IMR-90 (cell line): ENCODE results near the gene BAD. TPM values are rescaled to one million over a fixed set of nuclear protein-coding genes. Genes with fewer than 3 reads are reported as not detected.
"Not testable (repeated sequence)": the region's sequence is repeated elsewhere in the genome, so short reads cannot be mapped to it uniquely, and the experiment has no call there.

ENCODE experiments used
- ATAC-seq: fragments of 200-7000 bp; cut with Tn5 transposase; 2 replicates; pipeline ENCODE4 v1.9.1; 2020; ENCODE audit warnings: low read depth, mild to moderate bottlenecking, moderate library complexity
- BruUV-seq: library from RNA; stranded (reverse); fragments of 400-500 nt; replicated peaks from 2 replicates; lab custom pipeline; 2021; lab: Mats Ljungman, UMichigan
- CTCF ChIA-PET: fragments of 300-600 bp; formaldehyde crosslinking; extraction: SDS; loops from one replicate; lab custom pipeline; 2021; ENCODE audit warnings: antibody characterized with exemption; lab: Yijun Ruan, JAX
- POLR2A ChIA-PET: fragments of 300-600 bp; sonication (Branson Sonifier 250); formaldehyde crosslinking; loops from one replicate; lab custom pipeline; 2022; ENCODE audit warnings: antibody characterized with exemption; ENCODE audit not compliant: unreplicated experiment; lab: Charles Lee
- DNase-seq: peaks from one replicate; pipeline ENCODE4 v3.0.0; 2013
- H2AFZ ChIP-seq: replicated peaks from 2 replicates; pipeline ENCODE3; 2013; ENCODE audit warnings: low read length, mild to moderate bottlenecking; ENCODE audit not compliant: poor library complexity
- H2AK5ac ChIP-seq: 2 replicates; pipeline ENCODE4 v1.6.1; 2013; ENCODE audit warnings: low read depth, low read length, inconsistent platforms
- H2AK9ac ChIP-seq: replicated peaks from 2 replicates; pipeline ENCODE3; 2013; ENCODE audit warnings: mild to moderate bottlenecking, low read depth, low read length, moderate library complexity; ENCODE audit not compliant: poor library complexity
- H2BK120ac ChIP-seq: 2 replicates; pipeline ENCODE4 v1.6.1; 2013; ENCODE audit warnings: low read depth, low read length, inconsistent platforms
- H2BK15ac ChIP-seq: 3 replicates; pipeline ENCODE4 v1.6.1; 2013; ENCODE audit warnings: low read depth, low read length, inconsistent platforms
- H2BK20ac ChIP-seq: 2 replicates; pipeline ENCODE4 v1.6.1; 2013; ENCODE audit warnings: low read depth, mild to moderate bottlenecking, inconsistent platforms, low read length, moderate library complexity
- H2BK5ac ChIP-seq: 2 replicates; pipeline ENCODE4 v1.6.1; 2013; ENCODE audit warnings: mild to moderate bottlenecking, low read depth, low read length, inconsistent platforms; ENCODE audit not compliant: poor library complexity, severe bottlenecking
- H3K14ac ChIP-seq: replicated peaks from 2 replicates; pipeline ENCODE4 v1.6.1; 2013; ENCODE audit warnings: low read depth, low read length, inconsistent platforms
- H3K18ac ChIP-seq: 2 replicates; pipeline ENCODE4 v1.6.1; 2013; ENCODE audit warnings: low read depth, low read length, control low read depth
- H3K23ac ChIP-seq: 2 replicates; pipeline ENCODE4 v1.6.1; 2013; ENCODE audit warnings: low read depth, low read length, inconsistent platforms
- H3K27ac ChIP-seq: 2 replicates; pipeline ENCODE4 v1.5.1; 2013; ENCODE audit warnings: mild to moderate bottlenecking, control low read depth, low read length; ENCODE audit not compliant: insufficient read depth
- H3K27me3 ChIP-seq: 2 replicates; pipeline ENCODE4 v1.6.1; 2013; ENCODE audit warnings: low read length; ENCODE audit not compliant: control insufficient read depth, insufficient read depth
- H3K36me3 ChIP-seq: 2 replicates; pipeline ENCODE4 v1.6.1; 2013; ENCODE audit warnings: low read length, mixed read lengths; ENCODE audit not compliant: control insufficient read depth, insufficient read depth
- H3K4ac ChIP-seq: 2 replicates; pipeline ENCODE4 v1.6.1; 2013; ENCODE audit warnings: low read depth, low read length, inconsistent platforms
- H3K4me1 ChIP-seq: 2 replicates; pipeline ENCODE4 v1.6.1; 2013; ENCODE audit warnings: low read length, mixed read lengths; ENCODE audit not compliant: control insufficient read depth, insufficient read depth
- H3K4me2 ChIP-seq: 2 replicates; pipeline ENCODE4 v1.6.1; 2013; ENCODE audit warnings: low read depth, mild to moderate bottlenecking, control low read depth, low read length, moderate library complexity
- H3K4me3 ChIP-seq: 2 replicates; pipeline ENCODE4 v1.5.1; 2013; ENCODE audit warnings: low read depth, mild to moderate bottlenecking, control low read depth, low read length, moderate library complexity; ENCODE audit not compliant: insufficient read depth
- H3K56ac ChIP-seq: 2 replicates; pipeline ENCODE4 v1.6.1; 2013; ENCODE audit warnings: low read length, inconsistent platforms; ENCODE audit not compliant: insufficient read depth; ENCODE audit errors: extremely low read depth
- H3K79me1 ChIP-seq, 2 experiments: 2 replicates each; pipeline ENCODE4 v1.6.1; 2013; ENCODE audit warnings: low read length in 2 of 2, inconsistent platforms in 1 of 2, low read depth in 1 of 2
- H3K9ac ChIP-seq: 2 replicates; pipeline ENCODE4 v1.6.1; 2013; ENCODE audit warnings: low read depth, low read length, control low read depth
- H3K9me1 ChIP-seq: 2 replicates; pipeline ENCODE4 v1.6.1; 2013; ENCODE audit warnings: low read length, inconsistent platforms; ENCODE audit not compliant: insufficient read depth
- H3K9me3 ChIP-seq: 2 replicates; pipeline ENCODE4 v1.6.1; 2013; ENCODE audit warnings: low read length; ENCODE audit not compliant: control insufficient read depth, insufficient read depth
- H4K20me1 ChIP-seq: 2 replicates; pipeline ENCODE4 v1.6.1; 2013; ENCODE audit warnings: low read length, inconsistent platforms; ENCODE audit not compliant: insufficient read depth
- H4K5ac ChIP-seq: 2 replicates; pipeline ENCODE4 v1.6.1; 2013; ENCODE audit warnings: mild to moderate bottlenecking, low read depth, low read length, control low read depth
- H4K8ac ChIP-seq, 2 experiments: 2 replicates each; pipeline ENCODE4 v1.6.1; 2013; ENCODE audit warnings: low read depth in 2 of 2, low read length in 2 of 2, control low read depth in 1 of 2, inconsistent platforms in 1 of 2
- H4K91ac ChIP-seq: 2 replicates; pipeline ENCODE4 v1.6.1; 2013; ENCODE audit warnings: low read depth, low read length, inconsistent platforms; ENCODE audit not compliant: insufficient read depth
- WGBS, 2 experiments: methylation state at CpG; one replicate each; pipeline versions ENCODE4 v1.1.5 to v1.1.7; 2013; ENCODE audit warnings: missing lambda C conversion rate in 2 of 2; ENCODE audit not compliant: insufficient read length in 1 of 2; ENCODE audit errors: extremely low coverage in 2 of 2; 5-methylcytosine and 5-hydroxymethylcytosine counted together
- dilution Hi-C: fragments of 300-500 bp; cut with HindIII; formaldehyde crosslinking; loops from one replicate; pipeline ENCODE4 v1.14.3; 2018; ENCODE audit warnings: low sequenced_read_pairs; ENCODE audit not compliant: unreplicated experiment
- in situ Hi-C: fragments of 300-500 bp; cut with MboI; formaldehyde crosslinking; loops from 3 replicates; pipeline ENCODE4 v1.14.3; 2019; ENCODE audit warnings: low sequenced_read_pairs, inconsistent platforms, mixed read lengths
- intact Hi-C: fragments of 100-400 bp; cut with micrococcal nuclease; formaldehyde crosslinking; loops from 2 replicates; pipeline ENCODE4 v1.10.0; 2022
- polyA plus RNA-seq, 3 experiments: library from polyadenylated mRNA; depleted of rRNA; stranded (reverse); fragments of >200 nt; gene quantifications; 2 replicates each; pipeline ENCODE4 v1.2.3, GENCODE V29; 2012; ENCODE audit warnings: low replicate concordance in 1 of 3
- total RNA-seq: library from RNA; depleted of rRNA; stranded (reverse); fragments of >200 nt; gene quantifications from 2 replicates; pipeline ENCODE4 v1.2.3, GENCODE V29; 2012

Gene BAD
- total and polyA plus RNA-seq, 2 of the 4 experiments (the other 2 are of a cell fraction) = 30.3 to 68.0 TPM

- POLR2A ChIA-PET, BruUV-seq, in situ Hi-C loops: not testable (repeated sequence)
Observed at GRCh38 chr11:64315667-64316526, 31.4 kb upstream of the BAD start.

More at GRCh38 chr11:64315667-64316526, 31.4 kb upstream of the BAD start:
- DNase-seq, H3K4me1 ChIP-seq, H2BK5ac ChIP-seq, H4K91ac ChIP-seq, H4K20me1 ChIP-seq, H3K4ac ChIP-seq, H3K23ac ChIP-seq, H3K9me3 ChIP-seq, dilution Hi-C loops, H3K9ac ChIP-seq, H3K27ac ChIP-seq, H3K18ac ChIP-seq, H3K4me3 ChIP-seq, ATAC-seq, H4K8ac ChIP-seq, H2AK5ac ChIP-seq, H3K4me2 ChIP-seq, H2BK20ac ChIP-seq, H2AFZ ChIP-seq, H3K14ac ChIP-seq, H3K56ac ChIP-seq, H4K5ac ChIP-seq, H2BK120ac ChIP-seq, H2AK9ac ChIP-seq, CTCF ChIA-PET, H2BK15ac ChIP-seq, intact Hi-C loops, H3K27me3 ChIP-seq: not testable (repeated sequence)
- WGBS, 2 experiments = 90% methylated on average over 15 of the region's 25 CpGs; no CpG with 5 or more reads in 1 of the 2 experiments
- Histone ChIP-seq H3K36me3 (peaks cover 15% of the 10 kb centered on the region), H3K79me1 (peaks cover 10 to 46% of the 10 kb centered on the region in 2 experiments), H3K9me1 (peaks cover 11% of the 10 kb centered on the region)
